ENCODE measurements around the gene DIPK1B.
A peak's percentile ranks its signal among the peaks of the same experiment; 100 is the strongest.

DIPK1B gene

DNA sequence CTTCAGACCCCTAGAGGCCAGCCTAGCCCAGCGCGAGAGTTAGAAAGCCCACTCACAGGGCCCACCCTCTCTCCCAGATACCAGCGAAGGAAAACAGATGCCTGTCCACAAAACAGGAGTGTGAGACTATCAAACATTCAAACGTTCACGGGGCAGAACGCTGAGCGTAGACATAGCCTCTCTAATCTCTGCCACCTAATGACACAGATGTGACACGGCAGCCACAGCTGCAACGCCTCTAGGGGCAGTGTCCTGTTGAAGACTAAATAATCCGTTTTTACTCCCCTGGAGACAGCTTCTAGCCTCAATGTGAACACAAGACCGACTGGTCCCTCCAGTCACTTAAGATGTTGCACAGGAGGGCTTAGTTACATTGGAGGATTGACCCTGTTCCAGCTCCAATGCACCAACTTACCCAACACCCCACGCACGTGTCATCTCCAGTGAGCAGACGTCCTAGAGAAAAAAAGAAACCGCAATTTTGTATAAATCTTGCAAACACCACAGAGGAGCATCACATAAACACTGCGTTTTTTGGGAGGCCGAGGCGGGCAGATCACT, 14.3 kb downstream of the DIPK1B start:
- Histone ChIP-seq H3K9ac (ENCODE audit: low read length) (no peak overlapping the region), H3K4ac (ENCODE audit: low read depth, low read length) (peak overlapping the region; percentile 4), H4K8ac (ENCODE audit: low read depth, low read length) (no peak overlapping the region), H2AK5ac (ENCODE audit: low read length) (no peak overlapping the region), H3K36me3 (ENCODE audit: control insufficient read depth in 1 of 2, insufficient read depth in 2 of 2, low read length in 2 of 2) (peaks cover 46 to 47% of the 10 kb centered on the region in 2 experiments), H2AFZ (ENCODE audit: insufficient read depth, low read length, poor library complexity) (no peak overlapping the region), H4K12ac (ENCODE audit: low read depth, low read length) (no peak overlapping the region), H3K4me1 (ENCODE audit: control insufficient read depth in 1 of 2, insufficient read depth in 2 of 2, low read length in 2 of 2) (peaks cover 14 to 18% of the 10 kb centered on the region in 2 experiments), H3K4me2 (ENCODE audit: low read length) (peak overlapping the region; percentile 93), H2BK5ac (ENCODE audit: low read depth, low read length, poor library complexity) (no peak overlapping the region), H3K4me3 (ENCODE audit: low read depth, low read length) (no peak overlapping the region), H3K9me3 (ENCODE audit: insufficient read depth, low read depth, low read length) (peaks cover 3% of the 10 kb centered on the region), H3K18ac (ENCODE audit: low read length) (no peak overlapping the region), H3K27ac (ENCODE audit: low read depth, low read length) (no peak overlapping the region), H4K91ac (ENCODE audit: low read depth, low read length) (no peak overlapping the region), H2BK120ac (ENCODE audit: insufficient read depth, low read length, poor library complexity) (no peak overlapping the region), H3K79me2 (ENCODE audit: control insufficient read depth, insufficient read depth, low read length, poor library complexity) (peaks cover 12% of the 10 kb centered on the region), H2BK12ac (ENCODE audit: low read length) (no peak overlapping the region), H3K27me3 (ENCODE audit: insufficient read depth, low read length) (no peaks in the 10 kb centered on the region), H3K79me1 (ENCODE audit: low read length) (peaks cover 19% of the 10 kb centered on the region), H3K14ac (ENCODE audit: low read length) (no peak overlapping the region), H3K23ac (ENCODE audit: low read length) (no peak overlapping the region)
- peak in 1 of 2 donors; percentile 55 for DNase-seq
- no CpG with 5 or more reads among the region's 18 CpGs for WGBS (ENCODE audit: extremely low coverage, insufficient coverage, insufficient read length)

DNA sequence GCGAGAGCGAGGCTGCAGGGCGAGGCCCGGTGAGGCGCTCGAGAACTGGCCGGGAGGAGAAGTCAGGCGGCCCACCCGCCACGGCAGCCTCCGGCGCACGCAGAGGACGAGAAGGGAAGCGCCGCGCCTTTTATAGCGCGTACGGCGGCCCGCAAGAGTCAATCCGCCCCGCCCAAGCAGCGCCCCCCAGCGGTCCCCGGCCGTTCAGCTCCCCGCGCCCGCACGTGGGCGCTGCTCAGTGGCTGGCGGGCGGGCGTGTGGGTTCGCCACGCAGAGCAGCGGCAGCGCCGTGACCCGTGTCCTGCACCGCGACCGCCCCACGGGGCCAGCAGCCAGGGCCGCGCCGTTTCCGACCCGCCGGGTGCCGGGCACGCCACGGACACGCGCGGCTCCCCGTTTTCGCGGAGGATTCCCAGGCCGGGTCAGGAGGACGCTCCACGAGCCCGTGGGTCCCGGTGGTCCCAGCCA, 15.7 kb downstream of the DIPK1B start:
- Histone ChIP-seq H3K4ac (ENCODE audit: low read depth, low read length) (peak overlapping the region; percentile 82), H4K8ac (ENCODE audit: low read depth, low read length) (peak overlapping the region; percentile 94), H3K36me3 (ENCODE audit: control insufficient read depth in 1 of 2, insufficient read depth in 2 of 2, low read length in 2 of 2) (peaks cover 32 to 33% of the 10 kb centered on the region in 2 experiments), H3K9me3 (ENCODE audit: insufficient read depth, low read depth, low read length) (peaks cover 6% of the 10 kb centered on the region), H3K4me1 (ENCODE audit: control insufficient read depth in 1 of 2, insufficient read depth in 2 of 2, low read length in 2 of 2) (peaks cover 14 to 18% of the 10 kb centered on the region in 2 experiments), H3K4me3 (ENCODE audit: low read depth, low read length) (peak overlapping the region; percentile 94), H3K23ac (ENCODE audit: low read length) (no peak overlapping the region), H2BK12ac (ENCODE audit: low read length) (peak overlapping the region; percentile 11), H3K27me3 (ENCODE audit: insufficient read depth, low read length) (no peaks in the 10 kb centered on the region), H2BK120ac (ENCODE audit: insufficient read depth, low read length, poor library complexity) (peak overlapping the region; percentile 87), H3K18ac (ENCODE audit: low read length) (peak overlapping the region; percentile 83), H3K27ac (ENCODE audit: low read depth, low read length) (no peak overlapping the region), H2BK5ac (ENCODE audit: low read depth, low read length, poor library complexity) (peak overlapping the region; percentile 55), H3K9ac (ENCODE audit: low read length) (peak overlapping the region; percentile 94), H3K79me1 (ENCODE audit: low read length) (peaks cover 19% of the 10 kb centered on the region), H4K12ac (ENCODE audit: low read depth, low read length) (peak overlapping the region; percentile 97), H3K79me2 (ENCODE audit: control insufficient read depth, insufficient read depth, low read length, poor library complexity) (peaks cover 12% of the 10 kb centered on the region), H3K14ac (ENCODE audit: low read length) (peak overlapping the region; percentile 94), H2AFZ (ENCODE audit: insufficient read depth, low read length, poor library complexity) (peak overlapping the region; percentile 89), H4K91ac (ENCODE audit: low read depth, low read length) (peak overlapping the region; percentile 89), H3K4me2 (ENCODE audit: low read length) (peak overlapping the region; percentile 93), H2AK5ac (ENCODE audit: low read length) (peak overlapping the region; percentile 45)
- WGBS (ENCODE audit: extremely low coverage, insufficient coverage, insufficient read length) = no CpG with 5 or more reads among the region's 66 CpGs
- DNase-seq = peak; percentile 54 to 80

DNA sequence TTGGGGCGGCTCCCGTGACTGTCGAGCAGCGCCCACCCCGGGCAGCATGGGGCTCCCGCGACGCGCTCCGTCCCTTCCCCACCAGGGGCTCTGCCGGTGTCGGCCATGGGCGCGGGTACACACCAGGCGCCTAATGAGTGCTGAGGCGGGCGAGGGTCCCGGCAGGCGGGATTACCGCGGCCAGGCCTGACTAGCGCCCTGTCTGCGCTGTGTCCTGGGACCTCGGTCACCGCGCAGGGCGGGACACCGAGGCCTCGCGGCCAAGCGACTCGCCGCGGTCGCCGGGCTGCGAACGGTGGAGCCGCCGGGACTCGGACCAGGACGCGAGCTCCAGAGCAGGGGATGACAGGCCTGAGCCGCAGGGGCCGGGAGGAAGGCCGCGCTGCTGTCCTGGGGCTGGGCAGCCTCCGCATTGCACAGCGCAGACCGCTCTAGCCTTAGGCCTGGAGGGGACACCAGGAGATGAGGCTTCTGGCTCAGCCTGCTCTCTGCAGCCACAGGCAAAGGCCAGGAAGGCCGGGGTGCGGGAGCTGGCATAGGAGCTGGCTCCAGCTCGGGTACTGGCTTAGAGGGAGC, 16.3 kb downstream of the DIPK1B start:
- Histone ChIP-seq H3K4me1 (ENCODE audit: control insufficient read depth in 1 of 2, insufficient read depth in 2 of 2, low read length in 2 of 2) (peaks cover 14 to 18% of the 10 kb centered on the region in 2 experiments), H2AK5ac (ENCODE audit: low read length) (peak overlapping the region; percentile 45), H4K8ac (ENCODE audit: low read depth, low read length) (peak overlapping the region; percentile 94), H3K27me3 (ENCODE audit: insufficient read depth, low read length) (no peaks in the 10 kb centered on the region), H2BK5ac (ENCODE audit: low read depth, low read length, poor library complexity) (peak overlapping the region; percentile 55), H3K79me2 (ENCODE audit: control insufficient read depth, insufficient read depth, low read length, poor library complexity) (peaks cover 12% of the 10 kb centered on the region), H4K91ac (ENCODE audit: low read depth, low read length) (peak overlapping the region; percentile 89), H2BK120ac (ENCODE audit: insufficient read depth, low read length, poor library complexity) (peak overlapping the region; percentile 87), H3K18ac (ENCODE audit: low read length) (peak overlapping the region; percentile 83), H3K4ac (ENCODE audit: low read depth, low read length) (peak overlapping the region; percentile 82), H2AFZ (ENCODE audit: insufficient read depth, low read length, poor library complexity) (peak overlapping the region; percentile 89), H3K23ac (ENCODE audit: low read length) (no peak overlapping the region), H3K36me3 (ENCODE audit: control insufficient read depth in 1 of 2, insufficient read depth in 2 of 2, low read length in 2 of 2) (peaks cover 27 to 28% of the 10 kb centered on the region in 2 experiments), H3K9ac (ENCODE audit: low read length) (peak overlapping the region; percentile 62), H3K9me3 (ENCODE audit: insufficient read depth, low read depth, low read length) (peaks cover 3% of the 10 kb centered on the region), H3K4me2 (ENCODE audit: low read length) (peak overlapping the region; percentile 93), H3K79me1 (ENCODE audit: low read length) (peaks cover 19% of the 10 kb centered on the region), H3K27ac (ENCODE audit: low read depth, low read length) (no peak overlapping the region), H4K12ac (ENCODE audit: low read depth, low read length) (peak overlapping the region; percentile 97), H2BK12ac (ENCODE audit: low read length) (peak overlapping the region; percentile 11), H3K14ac (ENCODE audit: low read length) (peak overlapping the region; percentile 94), H3K4me3 (ENCODE audit: low read depth, low read length) (peak overlapping the region; percentile 94)
- no CpG with 5 or more reads among the region's 53 CpGs for WGBS (ENCODE audit: extremely low coverage, insufficient coverage, insufficient read length)
- DNase-seq = peak in 1 of 2 donors; percentile 44

DNA sequence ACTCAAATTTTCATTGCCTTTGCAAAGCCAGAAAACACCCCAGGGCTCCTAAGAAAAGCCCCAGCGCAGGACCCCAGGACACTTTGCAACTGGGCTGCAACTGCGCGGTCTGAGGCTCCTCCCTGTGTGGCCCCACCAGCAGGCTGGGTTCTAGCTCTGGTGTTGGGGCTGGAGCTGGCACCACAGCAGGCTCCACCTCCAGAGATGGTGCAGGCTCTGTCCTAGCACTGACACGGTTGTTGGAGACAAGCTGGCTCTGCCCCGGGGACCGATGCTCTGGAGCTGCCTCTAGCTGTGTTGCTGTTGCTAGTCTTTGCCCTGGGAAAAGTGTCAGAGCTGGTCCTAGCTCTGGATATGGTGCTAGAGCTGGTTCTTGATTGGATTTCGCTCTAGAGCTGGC, 16.8 kb downstream of the DIPK1B start:
- no peak overlapping the region for H4K12ac ChIP-seq (ENCODE audit: low read depth, low read length)
- no peak overlapping the region for H4K8ac ChIP-seq (ENCODE audit: low read depth, low read length)
- peaks cover 22% of the 10 kb centered on the region in 2 experiments for H3K36me3 ChIP-seq (ENCODE audit: control insufficient read depth in 1 of 2, insufficient read depth in 2 of 2, low read length in 2 of 2)
- H3K4ac ChIP-seq (ENCODE audit: low read depth, low read length) = no peak overlapping the region
- H3K9ac ChIP-seq (ENCODE audit: low read length) = no peak overlapping the region
- H2AFZ ChIP-seq (ENCODE audit: insufficient read depth, low read length, poor library complexity) = no peak overlapping the region
- no peak overlapping the region for H3K14ac ChIP-seq (ENCODE audit: low read length)
- peaks cover 3% of the 10 kb centered on the region for H3K9me3 ChIP-seq (ENCODE audit: insufficient read depth, low read depth, low read length)
- no peak for DNase-seq
- H3K4me2 ChIP-seq (ENCODE audit: low read length) = peak overlapping the region; percentile 93
- no peak overlapping the region for H3K23ac ChIP-seq (ENCODE audit: low read length)
- no peak overlapping the region for H4K91ac ChIP-seq (ENCODE audit: low read depth, low read length)
- no peaks in the 10 kb centered on the region for H3K27me3 ChIP-seq (ENCODE audit: insufficient read depth, low read length)
- WGBS (ENCODE audit: extremely low coverage, insufficient coverage, insufficient read length) = no CpG with 5 or more reads among the region's 7 CpGs
- H3K4me1 ChIP-seq (ENCODE audit: control insufficient read depth in 1 of 2, insufficient read depth in 2 of 2, low read length in 2 of 2) = peaks cover 14 to 18% of the 10 kb centered on the region in 2 experiments
- H3K79me1 ChIP-seq (ENCODE audit: low read length) = peaks cover 19% of the 10 kb centered on the region
- H3K79me2 ChIP-seq (ENCODE audit: control insufficient read depth, insufficient read depth, low read length, poor library complexity) = peaks cover 12% of the 10 kb centered on the region
- H3K18ac ChIP-seq (ENCODE audit: low read length) = no peak overlapping the region
- H2BK120ac ChIP-seq (ENCODE audit: insufficient read depth, low read length, poor library complexity) = no peak overlapping the region
- no peak overlapping the region for H2AK5ac ChIP-seq (ENCODE audit: low read length)
- H3K27ac ChIP-seq (ENCODE audit: low read depth, low read length) = no peak overlapping the region
- no peak overlapping the region for H2BK12ac ChIP-seq (ENCODE audit: low read length)
- H2BK5ac ChIP-seq (ENCODE audit: low read depth, low read length, poor library complexity) = no peak overlapping the region
- H3K4me3 ChIP-seq (ENCODE audit: low read depth, low read length) = no peak overlapping the region

Measured in trophoblast cell (in vitro differentiated cells and primary cell).